Activated naive CD4-positive, alpha-beta T cell treated with anti-CD3 and anti-CD28 coated beads, Interleukin-2, amount 10 ng/mL, durations not matched to agents 7 days and 5 days (primary cell): ENCODE measurements around the gene ZSCAN18.

Experiments used
- CTCF ChIA-PET: fragments of 350-600 bp; sonication (Branson Sonifier 250); formaldehyde crosslinking; loops from one replicate; lab custom pipeline; 2021; ENCODE audit warnings: antibody characterized with exemption; lab: Charles Lee
- DNase-seq: peaks from one replicate; pipeline ENCODE4 v3.0.0-alpha.2; 2020
- H3K27ac Mint-ChIP-seq: one replicate; pipeline ENCODE4 v1.8.0; 2021; ENCODE audit warnings: mild to moderate bottlenecking, moderate library complexity, mixed read lengths
- H3K27me3 Mint-ChIP-seq: one replicate; pipeline ENCODE4 v1.8.0; 2021; ENCODE audit warnings: mild to moderate bottlenecking, mixed read lengths
- H3K36me3 Mint-ChIP-seq: one replicate; pipeline ENCODE4 v1.8.0; 2021; ENCODE audit warnings: mixed read lengths
- H3K4me1 Mint-ChIP-seq: one replicate; pipeline ENCODE4 v1.8.0; 2021; ENCODE audit warnings: mixed read lengths
- H3K4me3 Mint-ChIP-seq: one replicate; pipeline ENCODE4 v1.8.0; 2021; ENCODE audit warnings: mild to moderate bottlenecking, moderate library complexity, mixed read lengths
- H3K9me3 Mint-ChIP-seq: one replicate; pipeline ENCODE4 v1.8.0; 2021; ENCODE audit warnings: mixed read lengths

The ZSCAN18 gene

GRCh38 chr19:58096884-58097283 lies 1.1 kb downstream of the ZSCAN18 start:
- CTCF ChIA-PET = no interaction called here
- peak overlapping the region; percentile 61 for H3K4me3 Mint-ChIP-seq
- DNase-seq = no peak
- peaks cover 49% of the 10 kb centered on the region for H3K9me3 Mint-ChIP-seq
- H3K4me1 Mint-ChIP-seq = peaks cover 12% of the 10 kb centered on the region
- peaks cover 16% of the 10 kb centered on the region for H3K36me3 Mint-ChIP-seq
- H3K27ac Mint-ChIP-seq = peak overlapping the region; percentile 49
- no peaks in the 10 kb centered on the region for H3K27me3 Mint-ChIP-seq

- Mint-ChIP-seq H3K27ac (no peak overlapping the region), H3K36me3 (peaks cover 16% of the 10 kb centered on the region), H3K9me3 (peaks cover 53% of the 10 kb centered on the region), H3K27me3 (no peaks in the 10 kb centered on the region), H3K4me1 (peaks cover 12% of the 10 kb centered on the region), H3K4me3 (no peak overlapping the region)
- CTCF ChIA-PET = no interaction called here
- no peak for DNase-seq
Observed at GRCh38 chr19:58095328-58095727, 2.7 kb downstream of the ZSCAN18 start.

- DNase-seq = no peak
- no peaks in the 10 kb centered on the region for H3K27me3 Mint-ChIP-seq
- no peak overlapping the region for H3K27ac Mint-ChIP-seq
- peaks cover 46% of the 10 kb centered on the region for H3K9me3 Mint-ChIP-seq
- no peak overlapping the region for H3K4me3 Mint-ChIP-seq
- peaks cover 5% of the 10 kb centered on the region for H3K4me1 Mint-ChIP-seq
- H3K36me3 Mint-ChIP-seq = peaks cover 13% of the 10 kb centered on the region
- CTCF ChIA-PET = no interaction called here
Observed at GRCh38 chr19:58093071-58093470, 5.0 kb downstream of the ZSCAN18 start.

GRCh38 chr19:58091251-58091995 lies 6.6 kb downstream of the ZSCAN18 start:
- peaks cover 48% of the 10 kb centered on the region for H3K9me3 Mint-ChIP-seq
- no peaks in the 10 kb centered on the region for H3K27me3 Mint-ChIP-seq
- CTCF ChIA-PET = no interaction called here
- peaks cover 9% of the 10 kb centered on the region for H3K36me3 Mint-ChIP-seq
- no peak overlapping the region for H3K27ac Mint-ChIP-seq
- no peaks in the 10 kb centered on the region for H3K4me1 Mint-ChIP-seq
- DNase-seq = no peak
- no peak overlapping the region for H3K4me3 Mint-ChIP-seq

- CTCF ChIA-PET = no interaction called here
Observed at GRCh38 chr19:58089846-58090245, 8.2 kb downstream of the ZSCAN18 start.

GRCh38 chr19:58088521-58089052 lies 9.4 kb downstream of the ZSCAN18 start:
- no peak overlapping the region for H3K4me3 Mint-ChIP-seq
- no peak overlapping the region for H3K27ac Mint-ChIP-seq
- H3K27me3 Mint-ChIP-seq = no peaks in the 10 kb centered on the region
- CTCF ChIA-PET = no interaction called here
- H3K4me1 Mint-ChIP-seq = no peaks in the 10 kb centered on the region
- peaks cover 45% of the 10 kb centered on the region for H3K9me3 Mint-ChIP-seq
- DNase-seq = no peak
- peaks cover 10% of the 10 kb centered on the region for H3K36me3 Mint-ChIP-seq

More at GRCh38 chr19:58089846-58090245, 8.2 kb downstream of the ZSCAN18 start:
- no peak for DNase-seq
- H3K27me3 Mint-ChIP-seq = no peaks in the 10 kb centered on the region
- H3K9me3 Mint-ChIP-seq = peaks cover 44% of the 10 kb centered on the region
- no peak overlapping the region for H3K4me3 Mint-ChIP-seq
- no peaks in the 10 kb centered on the region for H3K4me1 Mint-ChIP-seq
- H3K27ac Mint-ChIP-seq = no peak overlapping the region
- peaks cover 6% of the 10 kb centered on the region for H3K36me3 Mint-ChIP-seq

GRCh38 chr19:58086825-58087710 lies 11.0 kb downstream of the ZSCAN18 start:
- Mint-ChIP-seq H3K27me3 (no peaks in the 10 kb centered on the region), H3K9me3 (peaks cover 39% of the 10 kb centered on the region), H3K27ac (no peak overlapping the region), H3K4me1 (no peaks in the 10 kb centered on the region), H3K36me3 (peaks cover 12% of the 10 kb centered on the region), H3K4me3 (no peak overlapping the region)
- CTCF ChIA-PET = no interaction called here
- DNase-seq = no peak

- DNase-seq = no peak
- Mint-ChIP-seq H3K4me1 (no peaks in the 10 kb centered on the region), H3K36me3 (peaks cover 13% of the 10 kb centered on the region), H3K27me3 (no peaks in the 10 kb centered on the region), H3K27ac (no peak overlapping the region), H3K4me3 (no peak overlapping the region), H3K9me3 (peaks cover 45% of the 10 kb centered on the region)
- CTCF ChIA-PET = no interaction called here
Observed at GRCh38 chr19:58085348-58085875, 12.6 kb downstream of the ZSCAN18 start.

- H3K4me1 Mint-ChIP-seq = no peaks in the 10 kb centered on the region
- H3K9me3 Mint-ChIP-seq = peaks cover 45% of the 10 kb centered on the region
- H3K27ac Mint-ChIP-seq = no peak overlapping the region
- H3K36me3 Mint-ChIP-seq = peaks cover 13% of the 10 kb centered on the region
- CTCF ChIA-PET = no interaction called here
- H3K27me3 Mint-ChIP-seq = no peaks in the 10 kb centered on the region
- no peak for DNase-seq
- H3K4me3 Mint-ChIP-seq = no peak overlapping the region
Observed at GRCh38 chr19:58084596-58085347, 13.3 kb downstream of the ZSCAN18 start.

GRCh38 chr19:58083021-58083420 lies 15.0 kb downstream of the ZSCAN18 start:
- Mint-ChIP-seq H3K27me3 (no peaks in the 10 kb centered on the region), H3K4me1 (no peaks in the 10 kb centered on the region), H3K36me3 (peaks cover 11% of the 10 kb centered on the region), H3K4me3 (no peak overlapping the region), H3K9me3 (peaks cover 45% of the 10 kb centered on the region), H3K27ac (no peak overlapping the region)
- CTCF ChIA-PET = no interaction called here
- no peak for DNase-seq

- Mint-ChIP-seq H3K27ac (no peak overlapping the region), H3K4me3 (no peak overlapping the region), H3K36me3 (peaks cover 8% of the 10 kb centered on the region), H3K9me3 (peaks cover 42% of the 10 kb centered on the region), H3K4me1 (no peaks in the 10 kb centered on the region), H3K27me3 (no peaks in the 10 kb centered on the region)
- no peak for DNase-seq
- CTCF ChIA-PET = no interaction called here
Observed at GRCh38 chr19:58079792-58080191, 18.2 kb downstream of the ZSCAN18 start.

GRCh38 chr19:58067240-58067912 lies 30.7 kb downstream of the ZSCAN18 start:
- CTCF ChIA-PET = no interaction called here
- no peak overlapping the region for H3K4me3 Mint-ChIP-seq
- H3K27me3 Mint-ChIP-seq = no peaks in the 10 kb centered on the region

GRCh38 chr19:58063712-58064111 lies 34.3 kb downstream of the ZSCAN18 start:
- CTCF ChIA-PET = no interaction called here
- Mint-ChIP-seq H3K9me3 (peaks cover 67% of the 10 kb centered on the region), H3K4me1 (peaks cover 4% of the 10 kb centered on the region), H3K27me3 (no peaks in the 10 kb centered on the region), H3K36me3 (peaks cover 8% of the 10 kb centered on the region), H3K27ac (no peak overlapping the region), H3K4me3 (no peak overlapping the region)
- no peak for DNase-seq

More at GRCh38 chr19:58067240-58067912, 30.7 kb downstream of the ZSCAN18 start:
- Mint-ChIP-seq H3K9me3 (peaks cover 72% of the 10 kb centered on the region), H3K27ac (no peak overlapping the region), H3K4me1 (no peaks in the 10 kb centered on the region), H3K36me3 (no peaks in the 10 kb centered on the region)
- no peak for DNase-seq
